ENCODE measurements around the gene NCOA4. TPM values are rescaled to one million over a fixed set of nuclear protein-coding genes. Genes with fewer than 3 reads are reported as not detected.

The NCOA4 gene
- total and polyA plus RNA-seq, 2 of the 8 experiments (the other 6 are each of a cell fraction or from before 2014, with no cell fraction given), result 28.9 to 65.2 TPM

GRCh38 chr10:46037107-46037825 is 6.8 kb upstream of the NCOA4 start:
- H2BK12ac ChIP-seq (ENCODE audit: low read depth, low read length), result no peak overlapping the region
- no peaks in the 10 kb centered on the region for H3K4me1 ChIP-seq (replicated peaks in 1 of 4; ENCODE audit: control insufficient read depth in 3 of 4, insufficient read depth in 4 of 4, low read length in 3 of 4)
- no peak overlapping the region for H2BK120ac ChIP-seq (replicated peaks; ENCODE audit: low read depth, low read length)
- ChIA-PET POLR2A (ENCODE audit: partially characterized antibody) (no interaction called here), CTCF (ENCODE audit: partially characterized antibody) (interaction anchor here (0.6 to 2.1 kb wide), 5 partner anchors 8 to 583 kb away, joined by 3 to 8 read pairs (median 3); no protein-coding TSS in a partner anchor)
- H3K4ac ChIP-seq (replicated peaks; ENCODE audit: insufficient read length, low read depth, low read length), result peak overlapping the region; percentile 27
- no peaks in the 10 kb centered on the region for H3K36me3 ChIP-seq (ENCODE audit: control insufficient read depth in 2 of 4, insufficient read depth in 4 of 4, low read length in 3 of 4)
- H3K27me3 ChIP-seq (replicated peaks in 1 of 4; ENCODE audit: control insufficient read depth in 3 of 4, extremely low read depth in 1 of 4, insufficient read depth in 3 of 4, low read length in 3 of 4), result no peaks in the 10 kb centered on the region
- DNase-seq (ENCODE audit: low read depth in 1 of 2, low spot score in 2 of 2) (no peak), FAIRE-seq (no peak)
- no peak overlapping the region for H3K4me3 ChIP-seq (ENCODE audit: extremely low read depth in 1 of 4, insufficient read depth in 2 of 4, low read depth in 3 of 4, low read length in 4 of 4)
- no peak overlapping the region for H4K5ac ChIP-seq (ENCODE audit: insufficient read length, low read depth, low read length)
- H3K56ac ChIP-seq (replicated peaks; ENCODE audit: insufficient read length, low read depth, low read length), result no peak overlapping the region
- no peak overlapping the region for H2AK5ac ChIP-seq (ENCODE audit: low read depth, low read length)
- no peak overlapping the region for H4K8ac ChIP-seq (ENCODE audit: extremely low read depth, insufficient read depth, low read length)
- no peak overlapping the region for H3K23ac ChIP-seq (ENCODE audit: insufficient read length)
- H3K14ac ChIP-seq (ENCODE audit: insufficient read length), result no peak overlapping the region
- TF ChIP-seq BRCA1 (IDR thresholded peaks at IDR 0.05; ENCODE audit: low read depth, low read length), result no peak
- no peak for TF ChIP-seq SIN3A (conservative IDR thresholded peaks at IDR 0.05 in 1 of 2, IDR thresholded peaks at IDR 0.05 in 1 of 2; ENCODE audit: low read depth in 1 of 2, low read length in 2 of 2)
- TF ChIP-seq PHF8 (conservative IDR thresholded peaks at IDR 0.05; ENCODE audit: low read depth, low read length), result no peak
- TF ChIP-seq, protein P1, sequence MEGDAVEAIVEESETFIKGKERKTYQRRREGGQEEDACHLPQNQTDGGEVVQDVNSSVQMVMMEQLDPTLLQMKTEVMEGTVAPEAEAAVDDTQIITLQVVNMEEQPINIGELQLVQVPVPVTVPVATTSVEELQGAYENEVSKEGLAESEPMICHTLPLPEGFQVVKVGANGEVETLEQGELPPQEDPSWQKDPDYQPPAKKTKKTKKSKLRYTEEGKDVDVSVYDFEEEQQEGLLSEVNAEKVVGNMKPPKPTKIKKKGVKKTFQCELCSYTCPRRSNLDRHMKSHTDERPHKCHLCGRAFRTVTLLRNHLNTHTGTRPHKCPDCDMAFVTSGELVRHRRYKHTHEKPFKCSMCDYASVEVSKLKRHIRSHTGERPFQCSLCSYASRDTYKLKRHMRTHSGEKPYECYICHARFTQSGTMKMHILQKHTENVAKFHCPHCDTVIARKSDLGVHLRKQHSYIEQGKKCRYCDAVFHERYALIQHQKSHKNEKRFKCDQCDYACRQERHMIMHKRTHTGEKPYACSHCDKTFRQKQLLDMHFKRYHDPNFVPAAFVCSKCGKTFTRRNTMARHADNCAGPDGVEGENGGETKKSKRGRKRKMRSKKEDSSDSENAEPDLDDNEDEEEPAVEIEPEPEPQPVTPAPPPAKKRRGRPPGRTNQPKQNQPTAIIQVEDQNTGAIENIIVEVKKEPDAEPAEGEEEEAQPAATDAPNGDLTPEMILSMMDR (IDR thresholded peaks at IDR 0.05; ENCODE audit: control extremely low read depth in 1 of 3, insufficient read depth in 1 of 3, low read depth in 1 of 3, low read length in 3 of 3), result no peak
- no peak for TF ChIP-seq ZNF274 (IDR thresholded peaks at IDR 0.05; ENCODE audit: borderline replicate concordance, extremely low read depth, low read length)
- no peak for TF ChIP-seq JUND (IDR thresholded peaks at IDR 0.05; ENCODE audit: low read length)
- no peak for TF ChIP-seq NRF1 (IDR thresholded peaks at IDR 0.05; ENCODE audit: low read depth, low read length)
- no peak for TF ChIP-seq USF2 (IDR thresholded peaks at IDR 0.05; ENCODE audit: low read length)
- WGBS, 2 experiments (ENCODE audit: extremely low coverage in 1 of 2, insufficient coverage in 1 of 2, insufficient read length in 1 of 2, insufficient replicate concordance in 2 of 2, low coverage in 1 of 2, low lambda C conversion rate in 2 of 2, missing lambda C conversion rate in 1 of 2), result 86% methylated on average over 8 of the region's 8 CpGs; no CpG with 5 or more reads in 1 of the 2 experiments
- H3K9ac ChIP-seq (replicated peaks in 1 of 4; ENCODE audit: extremely low read depth in 1 of 4, low read depth in 3 of 4, low read length in 3 of 4), result no peak overlapping the region
- H2AFZ ChIP-seq (ENCODE audit: low read length), result no peak overlapping the region
- no peaks in the 10 kb centered on the region for H3K23me2 ChIP-seq (ENCODE audit: low read depth, low read length)
- H2BK15ac ChIP-seq (ENCODE audit: low read length), result no peak overlapping the region
- no peak overlapping the region for H4K91ac ChIP-seq (replicated peaks; ENCODE audit: insufficient read length, low read length)
- H3K79me1 ChIP-seq (ENCODE audit: low read depth, low read length), result no peaks in the 10 kb centered on the region
- no peak overlapping the region; the same call in 1 of the 2 replicates for H3K18ac ChIP-seq (ENCODE audit: extremely low read depth, low read length)
- H2BK5ac ChIP-seq (ENCODE audit: low read depth, low read length), result no peak overlapping the region
- no peak overlapping the region for H2BK20ac ChIP-seq (ENCODE audit: low read length)
- H3K79me2 ChIP-seq (ENCODE audit: control insufficient read depth in 1 of 2, insufficient read depth in 2 of 2, low read length in 2 of 2), result no peaks in the 10 kb centered on the region
- H3K27ac ChIP-seq (ENCODE audit: low read depth, low read length), result no peak overlapping the region
- H3K9me3 ChIP-seq (ENCODE audit: insufficient read depth in 2 of 2, low read depth in 1 of 2, low read length in 1 of 2), result no peaks in the 10 kb centered on the region
- no peak overlapping the region for H3K4me2 ChIP-seq (ENCODE audit: insufficient read depth in 1 of 2, low read depth in 2 of 2, low read length in 2 of 2)
- no peaks in the 10 kb centered on the region for H4K20me1 ChIP-seq (replicated peaks in 1 of 2; ENCODE audit: control insufficient read depth in 1 of 2, insufficient read depth in 2 of 2, low read length in 2 of 2)
